Activated naive CD8-positive, alpha-beta T cell treated with anti-CD3 and anti-CD28 coated beads, Interleukin-2, amount 50 U/mL, for 16 hours (primary cell): ENCODE results near the gene POU2AF3.

ENCODE experiments used
- DNase-seq: peaks from one replicate; pipeline ENCODE4 v3.0.0-alpha.2; 2020; ENCODE audit warnings: low read depth, low spot score

POU2AF3 gene

DNA sequence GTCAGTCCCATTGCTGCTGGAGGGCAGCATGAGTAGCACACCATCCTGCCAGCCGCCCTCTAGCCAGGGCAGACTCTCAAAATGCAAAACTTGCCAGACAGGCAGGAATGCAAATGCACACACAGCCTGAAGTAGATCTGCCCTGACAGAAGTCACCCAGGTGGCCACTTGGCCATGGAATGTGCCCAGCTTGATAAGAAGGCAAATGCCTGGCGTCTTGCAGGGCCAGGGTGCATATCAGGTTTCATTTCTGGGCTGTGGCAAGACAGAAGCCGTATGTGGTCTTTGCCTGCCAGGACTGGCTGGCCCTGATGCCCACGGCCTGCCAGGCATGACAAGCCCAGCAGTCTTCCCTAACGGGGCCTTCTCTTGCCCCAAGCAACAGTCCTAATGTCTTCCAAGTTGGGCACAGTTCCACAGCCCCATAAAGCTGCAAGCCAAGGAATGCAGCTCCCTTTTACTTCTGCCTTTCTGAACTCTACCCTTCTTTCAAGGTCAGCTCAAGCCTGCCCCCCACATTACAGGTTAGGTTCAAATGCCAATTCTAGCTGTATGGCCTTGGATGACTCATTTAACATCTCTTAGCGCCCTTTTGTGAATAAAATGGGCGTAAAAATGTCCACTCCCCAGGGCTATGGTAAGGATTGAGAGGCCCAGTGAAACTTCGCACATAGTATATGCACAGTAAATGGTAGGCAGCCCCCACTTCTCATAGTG is 29.7 kb downstream of the POU2AF3 start:
- DNase-seq = no peak

DNA sequence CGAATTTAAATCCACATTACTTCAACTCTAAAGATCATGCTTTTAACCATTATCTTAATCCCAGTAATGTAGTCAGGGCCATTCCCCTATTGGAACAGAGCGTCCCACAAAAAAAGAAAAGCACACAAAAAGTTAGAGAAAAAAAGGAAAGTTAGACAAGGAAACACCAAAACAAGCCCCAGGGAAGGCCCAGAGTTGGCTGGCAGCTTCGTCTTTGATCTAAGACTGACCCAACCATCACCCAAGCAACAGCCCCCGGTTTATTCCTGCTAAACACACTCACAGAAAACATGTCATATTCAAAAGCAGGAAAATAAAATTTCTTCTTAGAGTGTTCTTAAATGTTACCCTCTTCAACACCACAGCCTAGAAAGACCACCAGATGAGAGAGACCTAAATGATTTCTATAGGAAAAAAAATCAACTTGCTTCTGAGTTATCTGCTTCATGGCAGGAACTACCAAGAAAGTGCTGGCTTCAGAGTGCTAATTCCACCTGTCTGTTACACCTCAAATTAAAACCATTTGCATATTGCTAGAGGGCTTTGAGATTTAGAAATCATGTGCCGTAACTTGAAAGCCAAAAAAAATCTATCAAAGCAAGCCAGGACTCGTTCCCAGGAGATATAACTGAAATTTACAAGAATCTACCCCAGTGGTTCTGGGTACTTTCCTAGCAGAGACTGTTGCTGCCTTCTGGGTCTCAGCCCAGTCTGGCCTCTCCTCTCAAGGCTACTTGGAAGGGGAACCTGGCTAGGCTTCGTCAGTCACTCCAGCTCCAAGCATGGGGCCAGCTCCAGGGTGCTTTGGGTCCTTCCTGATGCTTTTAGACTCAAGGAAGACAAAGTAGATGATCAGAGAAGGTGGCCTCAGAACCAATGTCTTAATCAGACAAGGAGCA is 31.2 kb downstream of the POU2AF3 start:
- no peak for DNase-seq

DNA sequence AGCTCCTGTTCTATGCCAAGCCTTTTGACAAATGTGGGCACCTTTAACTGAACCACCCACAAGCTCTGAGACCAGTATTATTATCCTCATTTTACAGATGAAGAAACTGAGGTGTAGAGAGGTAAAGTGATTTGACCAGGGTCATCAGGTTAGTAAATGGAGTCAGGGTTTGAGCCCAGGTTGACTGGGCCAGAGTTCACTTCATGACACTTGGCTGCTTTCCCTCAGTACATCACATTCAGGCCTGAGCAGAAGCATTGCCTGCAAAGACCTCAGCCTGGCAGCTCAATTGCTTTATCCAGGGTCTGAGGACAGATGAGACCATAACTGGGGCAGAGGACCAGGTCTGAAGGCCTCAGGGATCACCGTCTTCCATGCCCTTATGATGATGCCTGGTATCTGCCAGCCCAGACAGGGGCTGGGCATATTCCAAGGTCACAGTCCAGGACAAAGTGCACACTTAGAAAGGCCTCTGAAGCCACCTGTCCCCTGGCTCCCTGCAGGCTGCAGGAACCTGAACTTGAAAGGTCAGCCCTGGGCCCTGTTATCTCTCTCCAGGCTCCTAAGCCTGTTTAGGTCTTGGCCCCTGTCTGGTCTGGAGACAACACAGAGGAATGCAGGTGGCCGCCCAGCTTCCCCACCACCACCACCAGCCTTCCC is 32.0 kb downstream of the POU2AF3 start:
- DNase-seq = no peak

DNA sequence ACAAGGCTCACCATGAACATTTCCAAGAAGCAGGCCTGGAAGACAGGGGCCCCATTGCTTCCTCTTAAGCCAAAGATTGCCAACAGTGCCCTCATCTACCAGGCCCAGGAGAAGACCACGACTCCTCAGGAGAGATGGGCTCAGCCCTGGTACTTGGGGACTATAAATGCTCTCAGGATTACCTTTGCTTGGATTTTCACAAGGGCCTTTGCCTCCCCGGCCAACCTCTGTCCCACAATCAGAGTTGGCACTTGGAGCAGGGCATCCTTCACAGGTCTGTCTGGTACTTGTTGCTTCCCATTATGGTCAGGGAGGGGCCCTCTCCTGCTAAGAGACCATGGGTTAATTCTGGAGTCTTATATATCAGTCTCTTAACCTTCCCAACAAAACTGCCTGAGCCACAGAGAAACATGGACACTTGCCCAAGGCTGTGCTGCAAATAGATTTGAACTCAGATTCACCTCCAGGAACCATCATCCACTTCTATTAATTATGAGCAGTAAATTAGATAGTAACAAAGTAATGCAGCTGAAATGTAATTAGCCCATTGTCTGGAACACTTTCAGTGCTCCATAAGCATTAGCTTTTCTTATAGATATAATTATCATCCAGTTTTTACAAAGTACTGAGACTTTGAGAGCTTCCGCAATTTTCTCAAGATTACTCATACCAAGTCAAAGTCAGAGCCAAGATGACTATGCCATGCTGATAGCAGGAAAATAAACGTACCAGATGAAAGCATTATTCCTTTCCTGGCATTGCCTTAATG is 33.5 kb downstream of the POU2AF3 start:
- DNase-seq = no peak

DNA sequence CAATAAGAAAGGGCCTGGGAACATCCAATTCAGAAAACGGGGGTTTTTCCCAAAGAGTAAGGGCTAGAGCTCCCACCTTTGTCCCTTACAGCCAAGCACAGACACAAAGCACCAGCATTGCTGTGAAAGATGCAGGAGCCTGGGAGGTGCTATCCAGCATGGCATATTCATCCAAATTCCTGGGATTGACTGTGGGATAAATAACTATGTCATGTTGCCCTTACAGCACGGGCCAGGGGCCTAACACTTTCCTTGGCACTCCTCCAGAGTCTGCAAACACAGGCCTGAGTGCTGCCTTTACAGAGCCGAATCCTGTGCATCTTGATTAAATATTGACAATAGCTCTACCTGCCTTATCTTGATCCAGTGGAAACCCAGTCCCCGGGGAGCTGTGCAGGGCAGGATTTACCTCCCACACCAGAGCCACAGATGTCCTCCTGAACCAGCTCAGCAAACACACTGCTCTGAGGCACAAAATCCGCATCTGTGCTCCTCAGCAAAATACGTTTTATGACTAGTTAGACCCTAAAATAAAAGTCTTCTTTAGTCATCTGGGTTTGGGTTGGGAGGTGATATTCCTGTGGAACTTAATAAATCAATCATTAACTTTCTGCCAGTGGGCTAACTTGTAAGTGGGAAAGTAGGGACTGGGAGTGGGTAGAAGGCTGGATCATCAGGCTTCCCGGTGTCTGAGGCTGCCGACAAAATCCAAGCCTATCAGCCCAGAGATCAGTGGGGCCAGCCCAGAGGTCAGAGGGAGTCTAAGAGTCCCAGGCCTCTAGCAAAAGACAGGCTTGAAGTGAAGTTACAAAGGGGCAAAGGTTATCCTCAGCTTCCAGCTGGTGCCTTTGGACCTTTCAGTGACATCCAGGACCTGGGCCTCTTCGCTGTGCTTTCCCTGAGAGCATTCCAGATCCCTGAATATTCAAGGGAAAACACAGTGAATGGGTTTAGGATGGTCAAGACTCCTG is 36.5 kb downstream of the POU2AF3 start:
- DNase-seq = no peak

DNA sequence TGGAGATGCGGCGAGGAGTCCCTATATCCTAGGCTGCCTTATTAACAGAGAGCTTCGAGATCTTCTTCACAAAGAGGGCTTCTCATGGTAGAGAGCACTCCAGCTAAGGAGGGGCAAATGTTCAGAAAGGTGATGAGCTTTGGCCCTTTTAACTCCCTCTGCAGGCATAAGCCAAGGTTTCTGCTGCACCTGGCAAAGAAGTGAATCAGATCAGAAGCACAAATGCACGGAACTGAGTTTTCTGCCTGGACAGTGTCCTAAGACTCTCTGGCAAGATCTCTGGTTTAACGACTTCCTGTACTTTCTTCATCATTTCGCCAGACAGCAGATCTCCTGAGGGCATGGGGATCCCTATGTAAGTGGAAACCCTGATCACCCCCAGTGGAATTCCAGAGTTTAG is 37.2 kb downstream of the POU2AF3 start:
- no peak for DNase-seq

DNA sequence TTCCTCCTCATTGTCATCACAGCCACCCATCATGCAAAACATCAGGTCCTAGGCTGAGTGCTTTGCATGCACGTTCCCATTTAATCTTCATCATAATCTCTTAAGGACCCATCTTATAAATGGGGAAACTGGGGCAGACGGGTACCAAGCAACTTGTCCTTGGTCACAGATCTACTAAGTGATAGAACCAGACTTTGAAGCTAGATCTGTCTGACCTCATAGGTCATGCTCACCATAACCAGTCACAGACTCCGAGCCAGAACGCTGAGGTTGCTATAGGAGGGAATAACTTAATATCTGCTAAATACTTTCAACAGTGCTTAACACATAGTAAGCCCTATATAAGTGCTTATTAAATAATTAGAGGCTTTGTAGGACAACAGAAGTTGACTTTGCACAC is 37.7 kb downstream of the POU2AF3 start:
- DNase-seq = no peak

DNA sequence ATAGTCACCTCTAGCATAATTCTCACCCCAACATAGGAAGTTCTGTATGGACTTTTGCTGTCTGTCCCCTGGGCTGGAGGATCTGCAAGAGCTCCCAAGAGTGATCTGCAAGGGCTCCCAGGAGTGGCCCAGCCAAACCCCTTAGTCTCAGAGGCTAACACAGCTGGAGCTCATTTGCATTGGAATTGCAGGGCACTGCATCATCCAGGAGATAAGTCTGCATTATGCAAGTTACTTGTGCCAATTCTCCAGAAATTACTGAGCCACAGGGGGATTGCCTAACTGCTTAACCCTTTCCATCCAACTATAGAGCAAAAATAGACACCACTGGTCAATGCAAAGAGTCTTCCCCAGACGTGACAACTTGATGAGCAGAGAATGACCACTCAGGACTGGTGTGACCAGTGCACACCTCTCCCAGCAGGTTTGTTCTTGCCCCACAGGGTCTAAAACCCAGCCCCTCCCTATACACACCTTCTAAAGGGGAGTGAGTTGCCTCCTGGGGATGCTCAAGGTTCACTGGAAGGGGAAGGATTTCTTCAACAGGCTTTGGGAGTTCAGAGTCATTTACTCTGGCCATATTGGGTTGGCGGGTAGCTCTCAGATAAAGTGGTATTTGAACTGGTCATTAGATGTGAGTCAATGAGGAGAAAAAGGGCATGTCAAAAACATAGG is 38.4 kb downstream of the POU2AF3 start:
- no peak for DNase-seq

DNA sequence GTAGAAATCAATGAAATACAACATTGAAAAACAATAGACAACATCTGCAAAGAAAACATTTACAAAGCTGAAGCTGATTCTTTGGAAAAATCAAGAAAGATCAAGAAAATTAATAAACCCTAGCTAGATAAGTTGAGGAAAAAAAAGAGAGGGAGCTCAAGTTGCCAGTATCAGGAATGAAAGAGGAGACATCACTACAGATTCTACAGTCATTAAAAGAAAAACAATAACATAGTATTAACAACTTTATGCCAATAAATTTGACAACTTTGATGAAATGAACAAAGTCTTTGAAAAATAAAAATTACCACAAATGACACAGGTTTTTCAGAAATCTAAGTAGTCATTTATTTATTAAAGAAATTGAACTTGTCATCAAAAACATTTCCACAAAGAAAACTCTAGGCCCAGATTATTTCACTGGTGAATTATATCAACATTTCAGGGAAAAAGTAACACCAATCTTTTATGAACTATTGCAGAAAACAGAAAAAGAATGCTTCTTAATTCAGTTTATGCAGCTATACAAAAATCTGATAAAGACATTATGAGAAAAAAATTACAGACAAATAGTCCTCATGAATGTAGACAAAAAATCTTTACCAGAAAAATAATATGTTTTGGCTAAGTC is 41.5 kb downstream of the POU2AF3 start:
- DNase-seq = no peak

DNA sequence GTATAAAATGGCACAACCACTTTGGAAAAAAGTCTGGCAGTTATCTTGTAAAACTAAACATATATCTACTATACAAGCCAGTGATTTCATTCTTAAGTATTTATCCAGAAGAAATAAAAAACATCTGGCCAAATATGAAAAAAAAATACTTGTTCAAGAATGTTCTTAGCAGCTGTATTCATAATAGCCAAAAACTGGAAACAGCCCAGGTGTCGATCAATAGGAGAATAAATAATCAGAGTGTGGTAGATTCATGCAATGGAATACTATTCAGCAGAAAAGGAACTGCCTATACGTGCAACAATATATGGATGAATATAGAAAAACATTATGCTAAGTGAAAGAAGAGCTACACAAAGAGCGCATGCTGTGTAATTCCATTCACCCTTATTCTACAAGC is 44.0 kb downstream of the POU2AF3 start:
- DNase-seq = no peak

DNA sequence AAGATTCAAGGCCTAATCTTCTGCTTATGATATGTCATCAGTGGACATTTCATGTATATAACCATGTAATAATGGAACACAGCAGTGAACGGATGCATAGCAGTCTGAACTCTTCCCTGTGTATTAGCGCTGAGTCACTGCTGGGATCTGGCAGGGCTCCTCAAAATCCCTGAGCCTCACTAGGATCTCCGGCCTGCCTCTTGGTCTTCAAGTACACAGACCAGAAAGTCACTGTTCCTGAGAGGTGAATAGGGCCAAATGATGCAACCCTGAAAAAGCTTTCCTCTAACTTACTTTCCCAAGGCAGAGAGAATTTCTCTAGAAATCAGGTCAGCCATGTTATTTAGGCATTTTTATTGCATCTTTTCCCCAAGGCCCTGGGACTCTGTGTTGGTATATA is 45.7 kb downstream of the POU2AF3 start:
- DNase-seq = no peak

DNA sequence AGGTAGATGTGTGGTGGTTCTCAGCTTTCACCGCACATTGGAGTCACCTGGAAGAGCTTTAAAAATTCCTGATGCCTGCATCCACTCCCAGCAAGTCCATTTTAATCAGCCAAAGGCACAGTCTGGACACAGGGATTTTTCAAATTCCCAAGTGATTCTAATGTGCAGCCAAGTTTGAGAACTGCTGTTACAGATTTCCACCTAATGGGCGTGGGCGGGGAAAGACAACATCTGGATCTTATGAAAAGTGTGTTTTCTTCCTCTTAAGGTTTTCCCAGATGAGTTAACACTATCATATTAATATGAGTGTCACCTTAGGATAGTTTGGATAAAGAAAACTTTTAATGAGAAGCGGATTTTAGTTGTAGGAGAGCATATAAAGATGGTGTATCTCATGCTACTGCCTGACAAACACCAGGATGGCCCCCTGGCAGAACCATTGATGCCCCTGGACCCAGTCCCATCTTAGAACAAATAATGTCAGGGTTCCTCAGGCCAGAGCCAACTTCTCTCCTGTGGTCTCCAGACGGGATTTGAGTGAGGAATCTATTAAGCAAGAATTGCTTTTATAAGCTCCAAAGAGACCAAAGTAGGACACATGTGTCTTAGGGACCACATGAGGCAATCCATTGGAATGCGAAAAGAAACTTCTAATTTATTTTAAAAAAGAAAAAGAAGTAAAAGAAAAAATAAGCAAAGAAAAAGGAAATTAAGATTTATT is 48.8 kb downstream of the POU2AF3 start:
- no peak for DNase-seq

DNA sequence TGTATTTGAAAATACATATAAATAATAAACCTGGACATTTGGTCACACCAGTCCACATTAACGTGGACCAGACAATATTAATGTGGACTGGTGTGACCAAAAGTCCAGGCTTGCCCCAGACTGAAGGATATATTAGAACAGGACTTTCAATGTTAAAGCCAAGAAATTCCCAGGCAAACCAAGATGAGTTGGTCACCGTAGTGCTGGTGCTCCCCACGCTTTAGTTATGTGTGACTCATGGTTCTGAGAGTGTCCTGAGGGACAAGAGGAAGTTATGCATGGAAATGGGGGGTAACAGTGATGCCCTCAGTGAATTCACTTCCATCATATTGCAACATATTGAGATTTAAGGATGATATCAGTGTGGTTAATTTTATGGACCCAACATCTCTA is 49.4 kb downstream of the POU2AF3 start:
- DNase-seq = no peak

DNA sequence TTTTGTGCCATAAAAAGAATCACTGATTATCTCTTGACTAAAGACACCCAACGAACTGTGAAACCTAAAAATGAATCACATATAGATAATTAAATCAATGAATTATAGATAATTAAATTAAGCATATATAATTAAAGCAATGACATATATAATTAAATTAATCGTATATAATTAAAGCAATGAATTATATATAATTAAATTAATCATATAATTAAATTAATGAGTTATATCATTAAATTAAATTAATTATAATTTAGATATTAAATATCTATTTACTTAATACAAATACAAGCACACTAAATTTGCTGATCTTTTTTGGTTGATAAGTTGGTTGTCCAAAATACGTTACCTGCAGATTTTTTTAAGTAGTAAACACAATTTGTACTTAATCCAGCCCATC is 49.8 kb downstream of the POU2AF3 start:
- no peak for DNase-seq

DNA sequence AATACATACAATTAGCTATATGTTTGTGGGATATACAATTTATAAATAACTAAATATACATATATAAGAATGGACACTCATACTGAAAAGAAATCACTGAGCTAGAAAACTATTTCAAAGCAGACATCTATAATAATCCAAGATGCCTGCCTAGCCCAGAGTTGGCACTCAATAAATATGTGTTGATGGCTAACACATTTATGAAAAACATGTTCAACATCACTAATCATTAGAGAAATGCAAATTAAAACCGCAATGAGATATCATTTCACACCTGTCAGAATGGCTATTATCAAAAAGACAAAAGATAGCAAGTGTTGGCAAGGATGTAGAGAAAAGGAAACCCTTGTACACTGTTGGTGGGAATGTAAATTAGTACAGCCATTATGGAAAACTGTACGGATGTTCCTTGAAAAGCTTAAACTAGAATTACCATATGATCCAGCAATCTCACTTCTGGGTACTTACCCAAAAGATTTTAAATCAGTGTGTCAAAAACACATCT is 50.9 kb downstream of the POU2AF3 start:
- no peak for DNase-seq

DNA sequence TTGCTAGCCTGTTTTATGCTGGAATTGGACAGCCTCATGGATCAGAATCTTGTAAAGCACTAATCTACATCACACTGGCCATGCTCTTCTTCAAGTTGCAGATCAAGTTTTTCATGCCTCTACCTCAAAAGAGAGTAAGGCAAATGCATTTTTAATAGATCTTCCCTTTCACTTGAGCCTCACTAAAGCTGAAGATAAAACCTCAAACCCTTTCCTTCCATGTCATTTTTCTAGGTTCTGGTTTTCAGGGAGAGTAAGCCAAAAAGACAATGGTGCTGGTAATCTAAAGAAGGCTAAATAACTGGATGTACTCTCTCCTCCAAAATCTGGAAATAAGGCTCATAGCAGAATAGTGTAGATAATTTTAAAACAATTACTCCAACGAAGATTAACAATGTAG is 52.5 kb downstream of the POU2AF3 start:
- DNase-seq = no peak

DNA sequence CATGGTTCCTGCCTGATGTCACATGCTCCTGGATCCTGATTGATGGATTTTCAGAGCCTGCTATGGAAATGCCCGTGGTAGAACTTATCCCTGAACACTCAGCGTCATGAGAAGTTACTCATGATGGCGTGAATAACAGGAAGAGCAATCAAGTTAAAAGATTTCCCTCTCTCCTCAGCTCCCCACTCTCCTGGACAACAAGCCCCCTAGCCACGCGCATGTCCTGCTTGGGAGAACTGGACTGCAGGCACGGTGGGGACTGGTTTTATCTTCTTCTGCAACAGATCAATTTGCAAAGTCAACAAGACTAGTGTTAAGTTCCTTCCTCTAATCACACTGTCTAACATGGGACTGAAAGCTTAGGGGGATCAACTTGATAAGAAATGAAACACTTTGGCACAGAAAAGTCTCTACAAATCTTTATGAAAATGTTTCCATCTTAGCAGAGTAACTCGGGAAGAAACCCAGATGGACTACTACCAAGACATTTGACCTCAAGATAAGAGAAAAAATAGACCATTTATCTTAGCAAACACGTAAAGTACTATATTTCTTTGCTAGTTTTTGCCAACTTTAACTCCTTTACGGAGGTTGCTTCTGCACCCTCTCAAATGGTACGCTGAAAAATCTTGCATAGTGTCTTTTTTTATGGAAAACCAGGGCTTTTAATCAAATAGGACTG is 53.2 kb downstream of the POU2AF3 start:
- DNase-seq = no peak

DNA sequence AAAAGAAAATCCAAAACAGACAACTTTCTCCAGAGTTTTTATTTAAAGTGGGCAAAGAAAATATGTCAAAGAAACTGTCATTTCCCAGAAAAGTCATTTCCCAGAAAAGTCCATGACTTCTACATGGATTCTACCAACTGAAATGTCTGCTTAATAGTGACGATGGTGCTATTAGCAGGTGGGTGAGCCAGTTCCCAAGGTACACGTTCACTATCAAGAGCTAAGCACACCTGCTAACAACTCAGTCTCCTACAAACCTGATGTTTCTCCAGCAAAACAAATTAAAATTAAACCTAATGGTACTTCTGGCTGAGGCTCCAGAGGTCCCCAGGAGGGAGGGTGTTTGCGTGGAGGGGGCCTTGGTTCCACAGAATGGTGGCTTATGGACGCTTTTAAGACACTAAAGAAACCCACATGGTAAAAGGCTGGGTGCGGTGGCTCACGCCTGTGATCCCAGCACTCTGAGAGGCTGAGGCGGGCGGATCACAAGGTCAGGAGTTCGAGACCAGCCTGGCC is 53.9 kb downstream of the POU2AF3 start:
- DNase-seq = no peak
